ENCODE results near the gene ANKRD23.

DNA sequence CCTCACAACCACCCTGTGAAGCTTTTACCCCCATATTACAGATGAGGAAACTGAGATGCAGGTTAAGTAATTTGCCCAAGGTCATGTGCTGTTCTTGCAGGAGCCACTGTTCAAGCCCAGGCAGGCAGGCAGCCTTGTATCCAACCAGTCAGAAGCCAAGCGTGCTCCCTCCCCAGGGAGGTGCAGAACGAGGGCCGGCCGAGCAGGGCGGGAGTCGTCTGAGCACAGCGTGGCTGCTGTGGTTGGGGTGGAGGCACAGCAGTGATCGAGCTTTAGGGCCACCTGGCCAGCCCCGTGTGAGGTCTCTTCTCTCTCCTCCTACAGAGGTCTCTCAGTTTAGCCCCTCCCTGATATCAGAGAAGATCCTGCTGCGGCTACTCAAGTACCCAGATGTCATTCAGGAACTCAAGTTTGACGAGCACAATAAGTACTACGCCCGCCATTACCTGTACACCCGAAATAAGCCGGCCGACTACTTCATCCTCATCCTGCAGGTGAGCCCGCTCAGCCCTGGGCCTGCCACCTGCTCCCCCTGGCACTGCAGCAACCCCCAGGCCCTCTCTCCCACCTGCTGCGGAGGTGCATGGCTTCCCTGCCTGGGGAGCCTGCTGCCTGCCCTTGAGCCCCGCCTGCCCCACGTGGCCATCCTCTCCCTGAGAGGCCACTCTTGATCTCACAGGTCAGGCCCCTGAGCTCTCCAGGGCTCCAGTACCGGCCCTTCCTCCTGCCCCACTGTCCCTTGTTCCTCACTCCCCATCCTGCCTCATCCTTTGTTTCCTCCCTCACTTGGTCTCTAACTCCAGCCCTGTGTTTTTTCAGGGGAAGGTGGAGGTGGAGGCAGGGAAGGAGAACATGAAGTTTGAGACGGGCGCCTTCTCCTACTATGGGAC, 44.8 kb downstream of the ANKRD23 start:
- TF ChIP-seq, protein P1, sequence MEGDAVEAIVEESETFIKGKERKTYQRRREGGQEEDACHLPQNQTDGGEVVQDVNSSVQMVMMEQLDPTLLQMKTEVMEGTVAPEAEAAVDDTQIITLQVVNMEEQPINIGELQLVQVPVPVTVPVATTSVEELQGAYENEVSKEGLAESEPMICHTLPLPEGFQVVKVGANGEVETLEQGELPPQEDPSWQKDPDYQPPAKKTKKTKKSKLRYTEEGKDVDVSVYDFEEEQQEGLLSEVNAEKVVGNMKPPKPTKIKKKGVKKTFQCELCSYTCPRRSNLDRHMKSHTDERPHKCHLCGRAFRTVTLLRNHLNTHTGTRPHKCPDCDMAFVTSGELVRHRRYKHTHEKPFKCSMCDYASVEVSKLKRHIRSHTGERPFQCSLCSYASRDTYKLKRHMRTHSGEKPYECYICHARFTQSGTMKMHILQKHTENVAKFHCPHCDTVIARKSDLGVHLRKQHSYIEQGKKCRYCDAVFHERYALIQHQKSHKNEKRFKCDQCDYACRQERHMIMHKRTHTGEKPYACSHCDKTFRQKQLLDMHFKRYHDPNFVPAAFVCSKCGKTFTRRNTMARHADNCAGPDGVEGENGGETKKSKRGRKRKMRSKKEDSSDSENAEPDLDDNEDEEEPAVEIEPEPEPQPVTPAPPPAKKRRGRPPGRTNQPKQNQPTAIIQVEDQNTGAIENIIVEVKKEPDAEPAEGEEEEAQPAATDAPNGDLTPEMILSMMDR (conservative IDR thresholded peaks at IDR 0.05), result no peak
- no peak for TF ChIP-seq ZFX (IDR thresholded peaks at IDR 0.05)
